Activated T-cell treated with anti-CD3 and anti-CD28 coated beads for 1 hour (primary cell): ENCODE results near the gene ZBTB17.
"Not testable (repeated sequence)": the region's sequence is repeated elsewhere in the genome, so short reads cannot be mapped to it uniquely, and the experiment has no call there.

ENCODE experiments used
- DNase-seq: peaks from one replicate; pipeline ENCODE4 v3.0.0-alpha.2; 2020; ENCODE audit warnings: low read depth

The ZBTB17 gene

DNA sequence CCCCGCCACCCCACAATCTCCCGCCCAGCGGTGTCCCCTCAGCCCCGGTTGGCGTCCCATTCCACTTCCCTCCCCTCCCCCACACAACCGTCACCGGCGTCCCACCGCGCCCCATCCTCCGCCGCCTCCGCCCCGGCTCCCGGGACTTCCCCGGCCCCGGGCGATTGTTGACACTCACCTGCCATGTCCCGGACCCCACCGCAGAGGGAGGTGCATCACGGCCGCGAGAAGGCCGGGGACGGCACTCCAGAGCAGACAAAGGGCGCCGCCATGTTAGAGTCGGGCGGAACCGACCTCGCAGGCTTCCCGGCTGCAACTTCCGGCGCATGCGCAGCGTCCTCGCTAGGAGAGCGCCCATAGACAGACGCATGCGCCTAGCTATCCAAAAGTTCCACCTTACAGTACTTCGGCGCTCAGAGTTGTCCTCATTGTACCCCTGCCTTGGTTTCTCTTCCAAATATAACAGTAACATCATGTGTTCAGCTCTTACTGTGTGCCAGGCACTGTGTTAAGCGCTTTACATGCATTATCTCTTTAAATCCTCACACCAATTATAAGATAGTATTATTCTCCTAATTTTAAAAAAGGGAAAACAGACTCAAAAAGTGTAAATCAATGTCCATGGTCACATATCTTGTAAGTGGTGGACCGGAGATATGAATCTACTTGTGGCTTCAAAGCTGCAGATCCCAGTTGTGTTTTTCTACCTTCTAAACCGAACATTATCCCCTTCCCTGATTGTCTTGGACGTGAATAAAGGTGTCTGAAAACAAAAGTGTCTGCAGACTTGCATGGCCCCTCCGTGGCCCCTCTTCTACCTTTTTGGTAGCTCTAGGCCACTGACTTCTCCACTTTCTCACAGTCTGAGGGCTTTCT is at the start of gene ZBTB17:
ZBTB17 (minus strand) TSS at position 297 of the 876 bp plus-strand sequence. CDS start 27,606 bp downstream, outside the sequence.
- DNase-seq: peak; percentile 93

- DNase-seq: no peak
These were observed 47.3 kb upstream of the ZBTB17 start for GRCh38 chr1:16023050-16023653.

DNA sequence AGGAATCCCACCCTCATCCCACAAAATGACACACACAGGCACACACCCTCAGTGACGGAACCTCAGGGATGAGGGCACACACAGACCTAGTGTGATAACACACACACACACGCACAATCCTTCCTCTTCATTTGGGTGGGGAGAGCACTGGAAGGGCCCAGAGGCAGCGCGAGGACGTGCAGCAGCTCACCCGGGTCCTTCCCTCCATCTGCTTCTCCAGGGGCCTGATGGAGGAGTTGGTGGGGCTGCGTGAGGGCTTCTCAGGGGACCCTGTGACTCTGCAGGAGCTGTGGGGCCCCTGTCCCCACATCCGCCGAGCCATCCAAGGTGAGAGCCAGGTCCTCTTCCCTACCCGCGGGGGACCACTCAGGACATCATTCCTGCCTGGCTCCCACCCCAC is 46.5 kb upstream of the ZBTB17 start:
- DNase-seq: no peak

DNA sequence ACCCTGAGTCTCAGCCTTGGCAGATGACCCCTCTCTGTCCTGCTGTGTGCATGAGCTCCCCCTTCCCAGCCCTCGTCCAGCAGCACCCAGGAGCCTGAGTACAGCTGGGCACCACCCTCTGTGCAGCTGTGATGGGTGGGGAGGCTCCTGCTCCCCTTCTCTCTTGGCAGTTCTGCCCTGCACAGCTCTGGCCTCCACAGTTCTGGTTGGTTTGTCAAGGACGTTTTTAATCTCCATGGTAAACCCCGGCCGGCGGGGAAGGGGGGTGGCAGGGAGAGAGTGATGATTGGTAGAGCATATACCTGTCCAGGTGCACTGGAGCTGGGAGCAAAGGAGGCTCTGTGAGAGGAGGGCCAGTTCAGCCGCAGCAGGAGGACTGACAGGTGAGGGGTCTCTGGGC is 45.8 kb upstream of the ZBTB17 start, which contains the start of gene CLCNKA:
CLCNKA (plus strand) TSS at position 356 of the 400 bp plus-strand sequence. CDS start 584 bp downstream, outside the sequence.
- no peak for DNase-seq

DNA sequence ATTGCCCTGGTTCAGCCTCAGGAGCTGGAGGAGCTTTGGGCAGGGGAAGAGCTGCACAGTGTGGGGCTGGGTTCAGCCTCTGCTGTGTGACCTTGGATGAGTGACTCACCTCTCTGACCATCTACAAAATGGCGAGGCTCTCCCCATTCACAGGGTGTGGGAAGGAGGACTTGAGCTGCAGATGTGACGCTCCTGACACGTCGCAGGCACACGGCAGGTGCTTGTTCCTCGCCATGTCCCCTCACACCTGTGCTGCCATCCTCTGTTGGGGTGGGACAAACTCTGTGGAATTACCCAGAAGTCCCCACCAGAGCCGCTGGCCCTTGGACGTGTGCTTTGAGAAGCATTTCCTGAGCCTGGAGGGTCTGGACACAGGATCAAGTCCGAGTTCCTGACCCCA is 45.0 kb upstream of the ZBTB17 start:
- DNase-seq: not testable (repeated sequence)

- no peak for DNase-seq
These were observed 44.4 kb upstream of the ZBTB17 start for GRCh38 chr1:16020325-16020724.

DNA sequence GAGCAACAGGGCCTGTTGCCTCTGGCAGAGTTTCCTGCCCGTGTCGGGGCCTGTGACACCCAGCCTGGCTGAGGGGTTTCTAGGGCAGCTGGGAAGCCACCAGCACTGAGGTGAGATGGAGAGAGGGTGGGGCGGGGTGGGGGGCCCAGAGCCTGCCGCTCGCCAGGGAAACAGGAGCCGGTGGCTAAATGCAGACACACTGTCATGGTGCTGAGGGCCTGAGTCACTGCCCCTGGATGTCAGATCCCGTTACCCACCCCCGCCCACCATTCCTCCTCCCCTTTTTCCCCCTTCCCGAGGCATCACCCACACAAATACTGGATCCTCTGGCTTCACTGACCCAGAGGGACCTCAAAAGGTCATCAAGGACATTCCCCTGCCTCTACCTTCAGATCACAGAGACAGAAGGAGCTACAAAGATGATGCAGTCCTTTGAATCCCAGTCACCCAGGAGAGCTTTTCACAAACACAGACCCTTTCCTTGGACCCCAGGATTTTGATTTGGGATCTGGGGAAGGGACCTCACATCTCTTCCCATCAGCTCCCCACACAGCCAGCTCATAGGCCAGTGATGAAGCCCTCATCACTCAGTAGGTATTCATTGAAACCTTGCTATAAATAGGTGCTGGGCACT is 43.9 kb upstream of the ZBTB17 start:
- DNase-seq: no peak

DNA sequence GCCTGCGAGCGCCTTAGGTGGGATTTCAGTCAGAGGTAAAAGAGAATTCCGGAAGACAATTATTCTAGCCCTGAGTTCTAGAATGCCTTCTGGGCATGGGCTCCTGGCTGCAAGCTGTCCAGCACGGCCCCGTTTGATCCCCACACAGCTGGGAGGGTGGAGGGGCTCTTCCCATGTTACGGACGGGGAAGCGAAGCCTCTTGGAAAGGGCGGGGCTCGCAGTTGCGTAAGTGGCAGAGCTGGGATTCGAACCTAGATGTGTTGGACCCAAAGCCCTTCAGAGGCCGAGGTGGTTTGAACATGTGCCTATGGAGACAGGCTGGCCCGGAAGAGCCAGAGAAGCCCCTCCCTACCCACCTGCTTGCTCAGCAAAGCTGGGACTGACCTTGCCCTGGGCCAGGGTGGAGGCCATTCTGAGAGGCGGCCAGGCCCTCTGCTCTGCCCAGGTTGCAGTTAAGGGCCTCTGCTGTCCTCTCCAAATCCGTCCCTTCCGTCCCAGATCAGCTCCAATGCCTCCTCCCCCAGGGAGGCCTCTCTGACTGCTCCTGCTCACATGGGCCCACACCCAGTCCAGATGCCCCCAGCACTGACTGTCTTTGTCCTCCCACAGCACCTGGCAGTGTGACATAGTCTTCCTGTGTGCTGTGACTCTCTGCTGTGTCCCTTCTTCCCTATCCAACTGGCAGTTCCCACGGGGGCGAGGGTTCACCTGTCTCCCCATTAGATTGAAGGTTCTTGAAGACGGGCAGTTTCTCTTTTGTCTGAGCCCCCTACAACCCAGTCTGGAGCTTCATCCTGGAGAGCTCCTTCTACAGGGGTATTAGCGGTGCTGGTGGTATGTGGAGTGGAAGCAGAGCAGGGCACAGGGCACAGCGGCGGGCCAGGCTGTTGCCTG is 43.1 kb upstream of the ZBTB17 start:
- no peak for DNase-seq

DNA sequence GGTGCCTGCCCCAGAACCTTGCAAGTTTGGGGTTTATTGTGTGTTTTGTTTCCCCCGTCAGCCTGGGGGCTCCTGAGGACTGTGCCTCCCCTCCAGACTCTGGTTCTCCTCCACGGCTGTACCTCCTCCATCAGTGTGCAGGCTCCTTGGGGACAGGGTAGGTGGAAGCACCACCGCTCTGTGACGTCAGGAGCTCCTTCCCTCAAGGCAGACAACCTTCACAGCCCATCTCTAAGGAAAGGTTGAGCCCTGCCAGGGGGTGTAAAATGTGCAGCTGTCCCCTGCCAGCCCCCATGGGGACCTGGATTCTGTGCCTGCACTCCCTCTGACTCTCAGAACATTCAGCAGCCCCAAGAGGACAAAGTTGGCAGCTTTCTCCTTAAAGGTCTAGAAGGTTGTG is 42.4 kb upstream of the ZBTB17 start:
- no peak for DNase-seq

- DNase-seq: no peak
These were observed 41.8 kb upstream of the ZBTB17 start, which contains the start of gene HSPB7 for GRCh38 chr1:16017461-16018303. Gene HSPB7 (minus strand): TSS chr1:16018043. CDS start chr1:16017963, 80 bp downstream.

DNA sequence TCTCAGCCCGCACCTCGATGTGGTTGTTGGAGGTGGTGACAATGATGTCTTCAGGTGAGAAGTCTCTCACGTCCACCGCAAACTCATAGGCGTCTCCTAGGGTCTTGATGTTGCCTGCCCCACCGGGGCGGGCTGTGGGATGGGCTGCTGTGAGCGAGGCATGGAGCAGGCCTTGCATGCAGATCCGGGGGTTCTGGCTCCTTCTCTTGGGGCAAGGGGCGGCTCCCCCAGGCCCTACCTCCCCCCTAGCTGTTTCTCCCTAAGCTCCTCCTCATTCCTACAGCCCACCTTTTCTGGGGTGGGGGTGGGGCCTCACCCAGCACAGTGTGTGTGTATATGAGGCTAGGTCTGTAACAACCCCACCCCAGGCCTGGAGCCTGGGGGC is 41.2 kb upstream of the ZBTB17 start:
- no peak for DNase-seq

DNA sequence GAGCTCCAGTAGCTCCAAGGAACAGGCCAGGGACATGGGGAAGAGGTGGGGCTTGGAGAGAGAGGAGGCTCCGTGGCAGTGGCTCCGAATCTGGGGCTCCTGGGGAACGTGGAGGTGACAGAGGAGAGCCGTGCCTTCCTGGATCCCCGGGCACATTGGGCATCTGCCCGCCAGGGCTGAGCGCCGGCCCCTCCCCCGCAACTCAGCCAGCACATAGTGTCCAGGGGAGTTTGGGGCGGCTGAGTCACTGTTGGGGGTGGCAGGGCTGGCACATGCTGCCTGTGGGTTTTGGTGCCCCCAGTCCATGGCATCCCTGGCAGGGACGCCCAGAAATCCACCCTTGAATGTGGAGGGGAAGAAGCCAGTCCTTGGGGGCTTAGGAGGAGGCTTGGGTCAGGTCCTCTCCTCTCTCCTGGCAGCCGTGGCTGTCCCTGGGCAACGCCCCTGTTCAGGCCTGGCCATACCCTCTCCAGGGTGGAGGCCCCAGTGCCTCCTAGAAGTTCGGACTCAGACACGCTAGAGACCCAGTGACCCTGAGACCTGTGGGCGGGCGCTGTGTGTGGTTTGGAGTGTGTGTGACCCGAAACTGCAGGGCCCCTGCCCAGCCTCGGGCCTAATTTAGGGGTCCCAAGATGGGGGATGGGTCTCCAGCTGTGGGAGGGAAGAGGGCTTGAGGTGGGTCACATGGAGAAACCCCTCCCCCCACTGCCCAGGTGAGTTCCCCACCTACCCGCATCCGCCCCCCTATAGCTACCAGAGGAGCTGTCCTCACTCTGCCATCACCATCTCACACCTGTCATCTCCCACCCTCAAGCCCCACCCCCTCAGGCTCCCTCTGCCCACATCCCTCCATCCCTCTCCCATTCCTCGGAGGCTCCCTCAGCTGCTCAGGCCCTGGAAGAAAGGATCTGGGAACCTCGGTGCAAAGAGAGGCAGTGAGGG is 40.3 kb upstream of the ZBTB17 start:
- no peak for DNase-seq

- DNase-seq: no peak
These were observed 39.6 kb upstream of the ZBTB17 start for GRCh38 chr1:16015491-16015890.

DNA sequence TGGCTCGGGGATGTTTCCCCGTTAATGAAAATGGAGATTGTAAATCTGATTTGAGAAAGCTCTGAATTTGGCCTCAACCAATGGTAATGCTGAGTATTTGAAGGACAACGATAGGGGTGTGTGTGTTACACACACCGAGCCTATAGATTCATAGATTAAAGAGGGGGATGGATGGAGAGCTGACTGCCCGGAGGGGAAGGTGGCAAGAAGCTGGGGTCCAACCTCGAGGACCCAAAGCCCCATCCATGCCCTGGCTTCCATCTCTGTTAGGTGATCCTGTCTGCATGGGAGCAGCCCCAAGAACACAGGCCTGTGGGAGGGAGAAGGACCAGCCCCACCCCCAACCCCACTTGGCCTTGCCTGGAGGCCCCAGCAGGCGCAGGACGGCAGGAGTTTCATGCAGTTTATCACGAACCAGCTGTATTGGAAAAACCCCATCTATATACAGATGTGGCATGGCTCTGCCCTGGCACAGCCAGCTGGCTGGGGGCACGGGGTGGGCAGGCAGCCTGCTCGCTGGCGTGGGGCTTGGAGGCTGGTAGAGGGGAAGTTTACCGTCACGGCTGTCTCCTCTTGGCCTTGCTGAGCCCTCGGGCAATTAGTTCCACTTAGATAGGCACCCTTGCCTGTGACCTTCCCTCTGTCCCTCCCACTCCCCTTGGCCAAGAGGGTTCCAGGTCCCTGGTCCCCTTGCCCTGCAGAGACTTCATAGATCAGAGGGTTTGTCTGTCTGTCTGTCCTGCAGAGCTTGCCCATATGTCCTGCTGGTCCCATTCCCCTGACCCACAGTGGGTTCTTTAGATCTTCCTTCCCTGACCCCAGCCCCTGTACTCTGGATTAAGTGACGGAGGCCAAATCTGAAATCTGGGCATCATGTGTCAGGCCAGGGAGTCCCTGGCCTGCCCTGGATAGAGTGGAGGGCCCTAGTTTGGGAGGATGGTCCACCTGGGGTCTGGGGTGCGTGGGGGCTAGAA is 38.9 kb upstream of the ZBTB17 start:
- DNase-seq: no peak

DNA sequence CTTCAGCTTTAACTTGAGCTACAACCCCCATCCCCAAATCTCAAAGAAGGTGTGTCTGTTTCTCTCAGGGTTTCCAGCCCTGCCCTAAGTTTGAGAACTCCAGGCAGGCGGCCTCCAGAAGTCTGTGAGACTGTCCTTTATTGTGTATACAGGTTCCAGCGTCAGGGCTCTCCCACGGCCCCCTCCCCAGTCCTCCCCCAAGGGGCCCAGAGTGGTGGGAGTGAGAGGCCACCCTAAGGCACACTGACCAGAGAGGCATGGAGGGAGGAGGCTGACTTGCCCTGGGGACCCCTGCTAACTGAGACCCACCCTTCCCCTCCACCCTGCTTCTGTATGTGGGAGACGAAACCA is 38.0 kb upstream of the ZBTB17 start:
- no peak for DNase-seq

GRCh38 chr1:16013220-16013907 is 37.5 kb upstream of the ZBTB17 start:
- peak; percentile 34 for DNase-seq

- DNase-seq: peak; percentile 15
These were observed 36.8 kb upstream of the ZBTB17 start for GRCh38 chr1:16012590-16013219.
